ENCODE results near the gene SARS1.

Gene SARS1

GRCh38 chr1:109186733-109187086, 27.0 kb upstream of the SARS1 start:
- Histone ChIP-seq H3K9me3 (ENCODE audit: control insufficient read depth, insufficient read depth, low read length) (no peaks in the 10 kb centered on the region), H3K36me3 (ENCODE audit: insufficient read depth, low read length) (no peaks in the 10 kb centered on the region), H3K9ac (ENCODE audit: low read depth, low read length) (no peak overlapping the region), H3K4me1 (ENCODE audit: insufficient read depth, low read length) (peaks cover 7% of the 10 kb centered on the region; the same call in 1 of the 2 replicates)

GRCh38 chr1:109187127-109187526, 26.6 kb upstream of the SARS1 start:
- no peak overlapping the region for H3K9ac ChIP-seq (ENCODE audit: low read depth, low read length)
- H3K36me3 ChIP-seq (ENCODE audit: insufficient read depth, low read length) = no peaks in the 10 kb centered on the region
- peaks cover 7% of the 10 kb centered on the region; the same call in 1 of the 2 replicates for H3K4me1 ChIP-seq (ENCODE audit: insufficient read depth, low read length)
- no peaks in the 10 kb centered on the region for H3K9me3 ChIP-seq (ENCODE audit: control insufficient read depth, insufficient read depth, low read length)

DNA sequence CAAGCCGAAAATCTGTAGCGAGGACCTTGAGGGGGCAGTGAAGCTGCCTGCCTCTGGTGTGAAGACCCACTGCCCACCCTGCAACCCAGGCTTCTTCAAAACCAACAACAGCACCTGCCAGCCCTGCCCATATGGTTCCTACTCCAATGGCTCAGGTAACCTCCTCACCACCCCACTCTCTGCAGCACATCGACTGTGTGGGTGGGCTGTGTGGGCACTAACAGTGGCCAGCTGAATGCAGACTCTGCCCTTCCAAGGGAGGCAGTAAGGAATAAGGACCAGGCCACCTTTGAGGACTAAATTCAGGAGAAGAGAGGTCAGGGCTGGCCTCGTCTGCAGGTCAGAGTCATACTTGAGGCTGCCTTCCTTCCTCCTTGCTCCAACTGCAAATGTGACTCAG, 25.5 kb upstream of the SARS1 start:
- Histone ChIP-seq H3K36me3 (ENCODE audit: insufficient read depth, low read length) (no peaks in the 10 kb centered on the region), H3K9ac (ENCODE audit: low read depth, low read length) (no peak overlapping the region), H3K9me3 (ENCODE audit: control insufficient read depth, insufficient read depth, low read length) (no peaks in the 10 kb centered on the region), H3K4me1 (ENCODE audit: insufficient read depth, low read length) (peaks cover 7% of the 10 kb centered on the region; the same call in 1 of the 2 replicates)

GRCh38 chr1:109188781-109189180, 24.9 kb upstream of the SARS1 start:
- no peaks in the 10 kb centered on the region for H3K36me3 ChIP-seq (ENCODE audit: insufficient read depth, low read length)
- H3K4me1 ChIP-seq (ENCODE audit: insufficient read depth, low read length) = peaks cover 7% of the 10 kb centered on the region; the same call in 1 of the 2 replicates
- no peak overlapping the region for H3K9ac ChIP-seq (ENCODE audit: low read depth, low read length)
- H3K9me3 ChIP-seq (ENCODE audit: control insufficient read depth, insufficient read depth, low read length) = no peaks in the 10 kb centered on the region

- Histone ChIP-seq H3K9me3 (ENCODE audit: control insufficient read depth, insufficient read depth, low read length) (no peaks in the 10 kb centered on the region), H3K36me3 (ENCODE audit: insufficient read depth, low read length) (no peaks in the 10 kb centered on the region), H3K4me1 (ENCODE audit: insufficient read depth, low read length) (peaks cover 7% of the 10 kb centered on the region; the same call in 1 of the 2 replicates), H3K9ac (ENCODE audit: low read depth, low read length) (no peak overlapping the region)
These were observed 23.5 kb upstream of the SARS1 start for GRCh38 chr1:109190189-109190588.

- Histone ChIP-seq H3K9ac (ENCODE audit: low read depth, low read length) (no peak overlapping the region), H3K9me3 (ENCODE audit: control insufficient read depth, insufficient read depth, low read length) (no peaks in the 10 kb centered on the region), H3K4me1 (ENCODE audit: insufficient read depth, low read length) (peaks cover 2% of the 10 kb centered on the region; the same call in 1 of the 2 replicates), H3K36me3 (ENCODE audit: insufficient read depth, low read length) (no peaks in the 10 kb centered on the region)
These were observed 22.3 kb upstream of the SARS1 start for GRCh38 chr1:109191377-109191776.

DNA sequence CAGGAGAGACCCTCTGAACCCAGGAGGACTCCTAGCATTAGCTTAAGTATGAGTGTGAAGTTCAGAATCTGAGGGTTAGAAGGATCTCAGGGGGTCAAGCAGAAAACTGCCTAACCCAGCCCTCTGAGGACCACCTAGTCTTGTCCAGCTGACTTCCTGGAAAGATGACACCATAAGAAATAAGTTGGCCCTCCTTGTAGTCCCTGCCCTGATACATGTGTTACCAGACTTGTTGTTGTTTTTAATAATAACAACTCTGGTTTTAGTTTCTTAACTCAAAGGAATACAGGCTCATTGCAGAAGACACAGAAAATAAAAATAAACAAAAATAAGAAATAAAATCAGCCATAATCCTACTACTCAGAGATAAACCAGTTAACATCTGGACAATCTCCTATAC, 21.8 kb upstream of the SARS1 start:
- no peaks in the 10 kb centered on the region for H3K36me3 ChIP-seq (ENCODE audit: insufficient read depth, low read length)
- no peaks in the 10 kb centered on the region; the same call in 1 of the 2 replicates for H3K4me1 ChIP-seq (ENCODE audit: insufficient read depth, low read length)
- no peak overlapping the region for H3K9ac ChIP-seq (ENCODE audit: low read depth, low read length)
- no peaks in the 10 kb centered on the region for H3K9me3 ChIP-seq (ENCODE audit: control insufficient read depth, insufficient read depth, low read length)

- Histone ChIP-seq H3K4me1 (ENCODE audit: insufficient read depth, low read length) (peaks cover 5% of the 10 kb centered on the region; the same call in 1 of the 2 replicates), H3K9me3 (ENCODE audit: control insufficient read depth, insufficient read depth, low read length) (no peaks in the 10 kb centered on the region), H3K36me3 (ENCODE audit: insufficient read depth, low read length) (no peaks in the 10 kb centered on the region), H3K9ac (ENCODE audit: low read depth, low read length) (no peak overlapping the region)
These were observed 21.3 kb upstream of the SARS1 start for GRCh38 chr1:109192433-109192832.

GRCh38 chr1:109193653-109194590, 19.8 kb upstream of the SARS1 start:
- Histone ChIP-seq H3K9ac (ENCODE audit: low read depth, low read length) (no peak overlapping the region), H3K9me3 (ENCODE audit: control insufficient read depth, insufficient read depth, low read length) (no peaks in the 10 kb centered on the region), H3K4me1 (ENCODE audit: insufficient read depth, low read length) (peaks cover 13% of the 10 kb centered on the region; the same call in 1 of the 2 replicates), H3K36me3 (ENCODE audit: insufficient read depth, low read length) (no peaks in the 10 kb centered on the region)

- H3K4me1 ChIP-seq (ENCODE audit: insufficient read depth, low read length) = peaks cover 16% of the 10 kb centered on the region; the same call in 1 of the 2 replicates
- H3K9ac ChIP-seq (ENCODE audit: low read depth, low read length) = no peak overlapping the region; the same call in 1 of the 2 replicates
- H3K36me3 ChIP-seq (ENCODE audit: insufficient read depth, low read length) = no peaks in the 10 kb centered on the region
- no peaks in the 10 kb centered on the region for H3K9me3 ChIP-seq (ENCODE audit: control insufficient read depth, insufficient read depth, low read length)
These were observed 16.3 kb upstream of the SARS1 start for GRCh38 chr1:109197158-109198042.

DNA sequence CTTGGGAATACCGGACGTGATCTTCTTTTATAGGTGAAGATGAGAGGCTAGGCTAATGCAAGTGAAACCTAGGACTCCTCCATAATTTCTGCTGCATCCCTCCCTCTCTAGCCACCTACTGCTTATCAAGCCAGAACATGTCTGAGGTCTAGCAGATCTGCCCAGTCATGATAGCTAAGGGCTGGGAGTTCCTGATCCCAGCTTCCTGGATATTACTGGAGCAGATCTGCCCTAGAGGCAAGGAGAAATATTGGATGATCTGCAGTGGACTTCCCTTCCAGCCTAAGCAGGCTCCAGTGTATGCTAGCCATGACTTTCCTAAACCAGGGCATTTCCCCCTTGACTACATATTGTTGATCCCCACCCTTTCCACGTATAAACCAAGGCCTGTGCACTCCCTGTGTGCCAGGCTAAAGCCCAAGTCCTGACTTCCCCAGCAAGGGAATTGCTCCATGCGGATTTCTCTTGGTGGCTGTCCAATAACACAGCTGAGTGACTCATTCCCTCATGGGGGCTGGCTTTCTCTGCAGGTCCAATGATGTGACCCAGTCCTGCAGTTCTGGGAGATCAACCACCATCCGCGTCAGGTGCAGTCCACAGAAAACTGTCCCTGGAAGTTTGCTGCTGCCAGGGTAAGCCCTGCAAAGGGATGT, 15.5 kb upstream of the SARS1 start:
- no peaks in the 10 kb centered on the region for H3K36me3 ChIP-seq (ENCODE audit: insufficient read depth, low read length)
- H3K9me3 ChIP-seq (ENCODE audit: control insufficient read depth, insufficient read depth, low read length) = no peaks in the 10 kb centered on the region
- peaks cover 16% of the 10 kb centered on the region; the same call in 1 of the 2 replicates for H3K4me1 ChIP-seq (ENCODE audit: insufficient read depth, low read length)
- no peak overlapping the region for H3K9ac ChIP-seq (ENCODE audit: low read depth, low read length)

DNA sequence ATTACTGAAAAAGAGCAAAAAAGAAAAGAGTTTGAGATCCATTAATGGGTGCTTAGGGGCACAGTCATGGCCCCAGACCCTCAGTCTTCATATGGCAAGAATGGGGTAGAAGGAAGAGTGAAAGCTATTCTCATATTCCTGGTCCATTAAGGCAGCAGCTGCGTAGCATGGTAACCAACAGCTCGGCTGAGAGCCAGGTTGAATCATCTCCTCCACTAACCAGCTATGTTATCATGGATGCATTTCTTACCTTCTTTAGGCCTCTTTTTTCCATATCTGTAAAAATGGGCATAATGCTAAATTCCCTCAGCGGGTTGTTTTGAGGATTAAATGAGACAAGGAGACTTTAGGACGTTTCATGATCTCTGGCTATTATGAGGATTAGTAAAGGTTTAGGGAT, 15.0 kb upstream of the SARS1 start:
- peaks cover 16% of the 10 kb centered on the region; the same call in 1 of the 2 replicates for H3K4me1 ChIP-seq (ENCODE audit: insufficient read depth, low read length)
- H3K36me3 ChIP-seq (ENCODE audit: insufficient read depth, low read length) = no peaks in the 10 kb centered on the region
- no peaks in the 10 kb centered on the region for H3K9me3 ChIP-seq (ENCODE audit: control insufficient read depth, insufficient read depth, low read length)
- no peak overlapping the region for H3K9ac ChIP-seq (ENCODE audit: low read depth, low read length)

DNA sequence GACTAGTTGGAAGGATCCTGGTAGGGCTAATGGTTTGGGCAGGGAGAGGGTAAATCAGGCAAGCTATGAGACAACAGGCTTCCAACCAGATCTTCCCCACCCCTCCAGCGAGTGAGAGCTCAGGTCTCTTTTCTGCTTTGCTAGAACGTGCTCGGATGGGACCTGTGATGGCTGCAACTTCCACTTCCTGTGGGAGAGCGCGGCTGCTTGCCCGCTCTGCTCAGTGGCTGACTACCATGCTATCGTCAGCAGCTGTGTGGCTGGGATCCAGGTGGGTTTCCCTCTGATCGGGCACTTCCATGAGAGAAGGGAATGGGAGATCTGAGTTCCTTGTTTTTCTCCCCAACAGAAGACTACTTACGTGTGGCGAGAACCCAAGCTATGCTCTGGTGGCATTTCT, 14.0 kb upstream of the SARS1 start:
- peaks cover 16% of the 10 kb centered on the region; the same call in 1 of the 2 replicates for H3K4me1 ChIP-seq (ENCODE audit: insufficient read depth, low read length)
- H3K9me3 ChIP-seq (ENCODE audit: control insufficient read depth, insufficient read depth, low read length) = no peaks in the 10 kb centered on the region
- no peaks in the 10 kb centered on the region for H3K36me3 ChIP-seq (ENCODE audit: insufficient read depth, low read length)
- no peak overlapping the region for H3K9ac ChIP-seq (ENCODE audit: low read depth, low read length)

DNA sequence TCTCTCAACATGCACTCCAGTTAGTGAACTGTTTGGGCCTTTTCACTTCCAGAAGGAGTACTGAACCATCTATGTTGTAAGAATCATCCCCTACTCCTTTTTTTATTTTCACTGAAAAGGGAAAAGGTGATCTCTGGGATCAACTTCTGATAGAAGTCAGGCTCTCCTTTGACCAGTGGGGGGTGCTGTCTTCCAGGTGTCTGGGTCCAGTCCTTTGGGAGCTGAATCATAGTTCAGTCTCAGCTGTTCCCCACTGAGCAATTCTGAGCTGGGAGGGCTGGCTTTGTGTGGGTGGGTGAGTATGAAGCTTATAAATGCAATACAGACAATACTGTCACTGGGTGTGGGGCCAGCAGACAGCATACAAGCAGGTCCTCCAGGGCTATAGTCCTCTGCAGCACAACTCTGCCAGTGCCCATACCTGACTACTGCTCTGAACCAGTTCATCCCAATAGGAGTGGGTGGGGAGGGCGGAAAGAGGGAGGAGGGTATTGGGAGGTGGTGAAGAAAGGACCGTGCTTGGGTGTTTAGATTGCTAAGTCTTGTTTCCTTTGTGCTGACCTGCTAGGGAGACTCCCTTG, 12.5 kb upstream of the SARS1 start:
- H3K36me3 ChIP-seq (ENCODE audit: insufficient read depth, low read length) = no peaks in the 10 kb centered on the region
- H3K9ac ChIP-seq (ENCODE audit: low read depth, low read length) = no peak overlapping the region
- no peaks in the 10 kb centered on the region for H3K9me3 ChIP-seq (ENCODE audit: control insufficient read depth, insufficient read depth, low read length)
- H3K4me1 ChIP-seq (ENCODE audit: insufficient read depth, low read length) = peaks cover 16% of the 10 kb centered on the region; the same call in 1 of the 2 replicates

Measured in ES-I3 (cell line).